ENCODE data around the gene MLPH. TPM values are rescaled to one million over a fixed set of nuclear protein-coding genes. Genes with fewer than 3 reads are reported as not detected.
"Not testable (repeated sequence)": the region's sequence is repeated elsewhere in the genome, so short reads cannot be mapped to it uniquely, and the experiment has no call there.

Gene MLPH
- polyA plus RNA-seq, 4 donors = 1.1 to 6.7 (median 2.5) TPM

GRCh38 chr2:237456200-237456843 lies 30.7 kb upstream of the MLPH start:
- no peak for DNase-seq (ENCODE audit: low read depth in 4 of 4, low spot score in 3 of 4)

GRCh38 chr2:237457388-237457941 lies 29.6 kb upstream of the MLPH start:
- DNase-seq (ENCODE audit: low read depth in 4 of 4, low spot score in 3 of 4) = no peak

GRCh38 chr2:237458519-237458918 lies 28.5 kb upstream of the MLPH start:
- DNase-seq (ENCODE audit: low read depth in 4 of 4, low spot score in 3 of 4) = no peak

- no peak for DNase-seq (ENCODE audit: low read depth in 4 of 4, low spot score in 3 of 4)
Observed at GRCh38 chr2:237459226-237459625, 27.8 kb upstream of the MLPH start.

GRCh38 chr2:237459741-237460174 lies 27.3 kb upstream of the MLPH start:
- DNase-seq (ENCODE audit: low read depth in 4 of 4, low spot score in 3 of 4) = no peak

- no peak for DNase-seq (ENCODE audit: low read depth in 4 of 4, low spot score in 3 of 4)
Observed at GRCh38 chr2:237464757-237465391, 22.2 kb upstream of the MLPH start.

- no peak for DNase-seq (ENCODE audit: low read depth in 4 of 4, low spot score in 3 of 4)
Observed at GRCh38 chr2:237465515-237466148, 21.4 kb upstream of the MLPH start.

- no peak for DNase-seq (ENCODE audit: low read depth in 4 of 4, low spot score in 3 of 4)
Observed at GRCh38 chr2:237466211-237466610, 20.8 kb upstream of the MLPH start.

GRCh38 chr2:237467447-237468179 lies 19.4 kb upstream of the MLPH start:
- no peak for DNase-seq (ENCODE audit: low read depth in 4 of 4, low spot score in 3 of 4)

GRCh38 chr2:237469410-237469809 lies 17.6 kb upstream of the MLPH start:
- DNase-seq (ENCODE audit: low read depth in 4 of 4, low spot score in 3 of 4) = not testable (repeated sequence)

GRCh38 chr2:237469849-237470248 lies 17.2 kb upstream of the MLPH start:
- no peak for DNase-seq (ENCODE audit: low read depth in 4 of 4, low spot score in 3 of 4)

GRCh38 chr2:237470914-237471313 lies 16.1 kb upstream of the MLPH start:
- no peak for DNase-seq (ENCODE audit: low read depth in 4 of 4, low spot score in 3 of 4)

- DNase-seq (ENCODE audit: low read depth in 4 of 4, low spot score in 3 of 4) = no peak
Observed at GRCh38 chr2:237471438-237472186, 15.4 kb upstream of the MLPH start.

GRCh38 chr2:237472187-237472712 lies 14.8 kb upstream of the MLPH start:
- no peak for DNase-seq (ENCODE audit: low read depth in 4 of 4, low spot score in 3 of 4)

- no peak for DNase-seq (ENCODE audit: low read depth in 4 of 4, low spot score in 3 of 4)
Observed at GRCh38 chr2:237472909-237473877, 13.9 kb upstream of the MLPH start.

- DNase-seq (ENCODE audit: low read depth in 4 of 4, low spot score in 3 of 4) = no peak
Observed at GRCh38 chr2:237473878-237474441, 13.1 kb upstream of the MLPH start.

- no peak for DNase-seq (ENCODE audit: low read depth in 4 of 4, low spot score in 3 of 4)
Observed at GRCh38 chr2:237474442-237474911, 12.6 kb upstream of the MLPH start.

GRCh38 chr2:237474931-237475703 lies 11.9 kb upstream of the MLPH start:
- DNase-seq (ENCODE audit: low read depth in 4 of 4, low spot score in 3 of 4) = peak in 3 of 4 donors; percentile 75 to 80 (median 78)
